ENCODE data around the gene RNF13.

Gene RNF13

DNA sequence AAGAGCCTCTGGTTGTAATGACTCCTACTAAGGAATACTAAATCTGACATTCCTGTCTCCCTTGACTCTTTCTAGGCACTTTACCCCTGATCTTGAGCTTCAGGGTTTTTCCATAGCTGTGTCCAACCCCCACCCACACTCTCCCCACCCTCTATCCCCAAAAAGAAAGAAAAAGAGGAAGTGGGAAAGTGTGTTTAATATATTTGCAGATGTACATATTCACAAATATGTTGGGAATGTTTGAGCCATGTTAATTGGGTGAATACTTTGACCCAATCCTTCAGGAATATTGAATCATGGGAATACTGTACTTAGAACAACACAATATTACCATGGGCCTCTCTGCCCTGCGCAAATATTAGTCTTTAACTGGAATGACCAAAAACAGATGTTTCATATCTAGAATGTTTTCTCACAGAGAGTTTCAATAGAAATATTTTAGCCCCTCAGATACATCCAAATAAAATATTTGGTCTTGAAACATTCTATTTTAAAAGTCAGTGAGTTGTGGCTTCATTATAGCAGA lies 177.5 kb downstream of the RNF13 start:
- no peak for DNase-seq (ENCODE audit: low read depth, low spot score)

DNA sequence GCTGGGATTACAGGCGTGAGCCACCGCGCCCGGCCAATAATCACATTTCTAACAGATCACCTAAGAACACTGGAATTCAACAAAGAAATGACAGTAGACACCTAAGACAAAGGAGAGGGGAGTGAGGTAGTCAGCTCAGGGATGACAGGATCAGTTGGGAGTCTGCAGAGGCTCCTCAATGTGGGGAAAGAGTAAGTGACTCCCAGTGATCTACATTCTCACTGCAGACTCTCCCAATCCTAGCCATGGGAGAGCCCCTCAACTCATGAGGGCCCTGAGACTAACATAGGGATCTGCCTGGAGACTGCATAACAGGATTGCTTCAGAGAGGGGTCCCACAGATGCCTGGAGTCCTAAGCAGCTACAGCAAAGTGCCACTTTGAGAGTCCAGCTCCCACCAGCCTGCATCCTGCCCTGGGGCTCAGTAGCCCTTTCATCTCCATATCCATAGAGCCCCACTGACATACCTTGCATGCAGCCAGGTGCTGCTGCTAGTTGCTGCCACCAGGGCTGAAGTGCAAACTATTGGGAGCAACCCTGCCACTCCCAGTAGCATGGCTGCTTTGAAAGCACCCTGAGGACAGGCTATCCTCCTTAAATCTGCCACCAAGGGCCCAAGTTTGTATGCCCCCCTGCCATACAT lies 179.5 kb downstream of the RNF13 start:
- no peak for DNase-seq (ENCODE audit: low read depth, low spot score)

DNA sequence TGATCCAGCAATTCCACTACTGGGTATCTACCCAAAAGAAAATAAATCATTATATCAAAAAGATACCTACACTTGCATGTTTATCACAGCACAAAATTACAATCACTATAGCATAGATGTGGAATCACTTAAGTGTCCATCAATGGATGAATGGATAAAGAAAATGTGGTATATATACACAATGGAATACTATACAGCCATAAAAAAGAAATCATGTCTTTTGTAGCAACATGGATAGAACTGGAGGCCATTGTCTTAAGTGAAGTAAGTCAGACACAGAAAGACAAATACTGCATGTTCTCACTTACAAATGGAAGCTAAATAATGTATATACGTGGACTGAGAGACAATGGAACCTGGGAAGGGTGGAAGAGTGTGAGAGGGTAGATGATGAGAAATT lies 185.9 kb downstream of the RNF13 start:
- DNase-seq (ENCODE audit: low read depth, low spot score): no peak

DNA sequence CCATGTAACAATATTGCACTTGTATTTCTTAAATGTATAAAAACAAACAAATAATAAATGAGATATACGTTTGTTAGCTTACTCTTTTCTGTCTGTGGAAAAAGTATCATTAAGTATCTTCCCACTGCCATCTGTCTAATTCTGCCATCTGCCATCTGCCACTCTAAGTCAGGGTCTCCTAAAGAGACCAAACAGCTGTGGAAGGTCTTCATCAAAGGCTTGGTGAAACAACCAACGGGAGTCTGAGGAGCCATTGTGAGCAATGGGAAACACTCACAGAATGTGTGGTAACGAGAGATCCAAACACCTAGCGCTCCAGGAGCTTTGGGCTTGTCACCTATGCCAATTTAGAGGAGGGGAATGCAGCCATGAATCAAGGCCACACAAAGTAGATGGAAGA lies 186.4 kb downstream of the RNF13 start:
- no peak for DNase-seq (ENCODE audit: low read depth, low spot score)

DNA sequence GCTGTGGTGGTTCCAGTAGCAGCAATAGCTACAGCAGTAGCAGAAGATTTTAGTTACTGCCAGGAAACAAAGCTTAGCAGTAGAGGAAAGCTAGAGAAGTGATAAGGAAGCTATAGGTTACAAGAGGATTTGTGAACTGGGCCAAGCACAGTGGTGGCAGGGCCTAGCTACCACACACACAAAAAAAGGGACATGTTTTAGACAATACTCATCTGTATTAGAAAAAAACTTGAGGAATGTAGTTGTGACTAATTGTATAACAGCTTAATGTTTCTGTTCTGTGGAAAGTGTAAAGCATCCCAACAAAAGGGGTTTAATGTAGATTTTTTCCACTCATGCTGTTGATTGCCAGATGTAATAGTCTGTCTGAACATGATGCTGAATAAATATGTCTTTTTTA lies 187.6 kb downstream of the RNF13 start:
- DNase-seq (ENCODE audit: low read depth, low spot score): no peak

DNA sequence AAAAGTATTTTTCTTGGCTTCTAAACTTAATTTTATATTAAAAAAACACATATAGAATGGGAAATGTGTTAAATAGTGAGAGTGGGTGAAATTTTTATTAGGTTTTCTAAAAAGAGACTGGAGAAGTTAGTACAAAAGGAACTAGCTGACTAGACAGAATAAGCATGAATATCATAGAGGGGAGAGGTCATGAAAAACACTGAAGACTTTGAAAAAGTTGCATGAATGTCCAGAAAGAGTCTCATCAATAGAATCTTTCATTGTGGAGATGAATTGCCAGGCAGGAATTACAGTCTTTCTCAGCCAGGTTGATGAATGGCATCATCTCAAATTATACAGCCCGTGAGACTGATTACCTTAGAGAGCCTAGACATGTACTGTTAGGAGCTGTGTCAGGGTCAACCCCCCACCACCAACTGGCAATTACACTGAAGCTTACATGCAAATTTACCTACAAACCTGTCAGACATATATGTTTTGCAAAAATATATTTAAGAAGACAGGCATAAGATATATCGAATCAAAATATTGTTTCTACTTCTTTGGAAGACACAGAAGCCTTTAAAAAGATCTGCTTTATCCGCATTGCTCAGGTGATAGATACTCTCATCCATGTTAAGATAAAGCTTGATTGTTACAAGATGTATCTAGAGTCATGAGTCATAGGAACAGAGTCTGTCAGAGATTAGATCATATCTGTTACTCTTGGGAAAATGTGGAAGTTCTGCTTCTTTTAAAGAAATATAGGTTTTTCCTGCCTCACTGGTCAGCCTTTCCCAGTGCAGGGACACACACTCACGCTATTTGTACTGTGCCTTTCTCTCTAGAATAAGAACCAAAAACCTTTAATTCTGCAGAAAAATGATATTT lies 192.5 kb downstream of the RNF13 start:
- no peak for DNase-seq (ENCODE audit: low read depth, low spot score)

DNA sequence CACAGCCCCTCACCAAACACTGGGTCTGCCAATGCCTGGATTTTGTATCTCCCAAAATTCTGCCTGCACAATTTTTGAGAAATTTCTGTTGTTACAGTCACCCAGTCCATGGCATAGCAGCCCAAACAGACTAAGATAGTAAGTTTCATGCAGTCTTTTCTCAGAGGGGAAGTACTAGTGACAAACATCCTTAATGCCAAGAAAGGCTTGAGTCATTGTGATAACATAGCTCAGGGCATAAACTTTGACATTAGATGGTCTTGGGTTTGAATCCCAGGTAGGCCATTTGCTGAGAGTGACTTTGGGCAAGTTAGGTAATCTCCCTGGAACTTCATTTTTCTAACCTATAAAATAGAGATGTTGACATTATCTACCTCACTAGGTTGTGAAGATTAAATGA lies 193.8 kb downstream of the RNF13 start:
- DNase-seq (ENCODE audit: low read depth, low spot score): no peak
